ENCODE measurements around the gene LARGE2.

DNA sequence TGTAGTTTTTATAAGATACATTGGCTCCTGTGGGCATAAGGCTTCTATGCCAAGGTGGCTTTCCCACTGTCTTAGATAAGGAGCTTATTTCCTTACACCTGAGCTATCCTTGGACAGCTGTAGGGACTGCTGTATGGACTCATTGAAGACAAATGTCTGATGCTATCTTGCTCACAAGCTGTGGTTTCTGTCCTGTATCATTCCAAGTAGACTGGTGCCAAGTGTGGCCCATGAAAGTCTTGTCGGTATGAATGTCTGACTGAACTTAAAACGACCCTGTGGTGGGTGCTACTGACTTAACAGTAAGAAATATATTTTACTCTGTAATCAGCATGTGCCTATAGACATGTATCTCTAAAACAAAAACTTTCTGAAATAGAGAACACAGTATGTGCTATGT, 45.0 kb downstream of the LARGE2 start:
- TF ChIP-seq ZNF496 (CRISPR knock-in tag; IDR thresholded peaks at IDR 0.05; ENCODE audit: insufficient replicate concordance) (no peak), ZNF383 (CRISPR knock-in tag; IDR thresholded peaks at IDR 0.05; ENCODE audit: borderline replicate concordance) (no peak), GABPA (IDR thresholded peaks at IDR 0.05; ENCODE audit: low read depth, low read length) (no peak), GABPA (CRISPR knock-in tag; IDR thresholded peaks at IDR 0.05; ENCODE audit: low read depth) (no peak), RAD21 (CRISPR knock-in tag; IDR thresholded peaks at IDR 0.05) (no peak), MIER3 (CRISPR knock-in tag; IDR thresholded peaks at IDR 0.05; ENCODE audit: borderline replicate concordance) (no peak), IRX3 (CRISPR knock-in tag; IDR thresholded peaks at IDR 0.05; ENCODE audit: borderline replicate concordance, low read depth) (no peak), CTCF (CRISPR knock-in tag; IDR thresholded peaks at IDR 0.05) (no peak), EZH2 (conservative IDR thresholded peaks at IDR 0.05; ENCODE audit: low read depth, low read length) (no peak), USF2 (IDR thresholded peaks at IDR 0.05; ENCODE audit: low read depth, low read length) (no peak), USF2 (CRISPR knock-in tag; IDR thresholded peaks at IDR 0.05; ENCODE audit: borderline replicate concordance) (no peak), TMF1 (CRISPR knock-in tag; IDR thresholded peaks at IDR 0.05; ENCODE audit: low read depth) (no peak), JUN (CRISPR knock-in tag; IDR thresholded peaks at IDR 0.05) (no peak)
- TF ChIP-seq, protein P1, sequence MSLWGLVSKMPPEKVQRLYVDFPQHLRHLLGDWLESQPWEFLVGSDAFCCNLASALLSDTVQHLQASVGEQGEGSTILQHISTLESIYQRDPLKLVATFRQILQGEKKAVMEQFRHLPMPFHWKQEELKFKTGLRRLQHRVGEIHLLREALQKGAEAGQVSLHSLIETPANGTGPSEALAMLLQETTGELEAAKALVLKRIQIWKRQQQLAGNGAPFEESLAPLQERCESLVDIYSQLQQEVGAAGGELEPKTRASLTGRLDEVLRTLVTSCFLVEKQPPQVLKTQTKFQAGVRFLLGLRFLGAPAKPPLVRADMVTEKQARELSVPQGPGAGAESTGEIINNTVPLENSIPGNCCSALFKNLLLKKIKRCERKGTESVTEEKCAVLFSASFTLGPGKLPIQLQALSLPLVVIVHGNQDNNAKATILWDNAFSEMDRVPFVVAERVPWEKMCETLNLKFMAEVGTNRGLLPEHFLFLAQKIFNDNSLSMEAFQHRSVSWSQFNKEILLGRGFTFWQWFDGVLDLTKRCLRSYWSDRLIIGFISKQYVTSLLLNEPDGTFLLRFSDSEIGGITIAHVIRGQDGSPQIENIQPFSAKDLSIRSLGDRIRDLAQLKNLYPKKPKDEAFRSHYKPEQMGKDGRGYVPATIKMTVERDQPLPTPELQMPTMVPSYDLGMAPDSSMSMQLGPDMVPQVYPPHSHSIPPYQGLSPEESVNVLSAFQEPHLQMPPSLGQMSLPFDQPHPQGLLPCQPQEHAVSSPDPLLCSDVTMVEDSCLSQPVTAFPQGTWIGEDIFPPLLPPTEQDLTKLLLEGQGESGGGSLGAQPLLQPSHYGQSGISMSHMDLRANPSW (CRISPR knock-in tag; IDR thresholded peaks at IDR 0.05; ENCODE audit: borderline replicate concordance): no peak
- TF ChIP-seq, protein P2, sequence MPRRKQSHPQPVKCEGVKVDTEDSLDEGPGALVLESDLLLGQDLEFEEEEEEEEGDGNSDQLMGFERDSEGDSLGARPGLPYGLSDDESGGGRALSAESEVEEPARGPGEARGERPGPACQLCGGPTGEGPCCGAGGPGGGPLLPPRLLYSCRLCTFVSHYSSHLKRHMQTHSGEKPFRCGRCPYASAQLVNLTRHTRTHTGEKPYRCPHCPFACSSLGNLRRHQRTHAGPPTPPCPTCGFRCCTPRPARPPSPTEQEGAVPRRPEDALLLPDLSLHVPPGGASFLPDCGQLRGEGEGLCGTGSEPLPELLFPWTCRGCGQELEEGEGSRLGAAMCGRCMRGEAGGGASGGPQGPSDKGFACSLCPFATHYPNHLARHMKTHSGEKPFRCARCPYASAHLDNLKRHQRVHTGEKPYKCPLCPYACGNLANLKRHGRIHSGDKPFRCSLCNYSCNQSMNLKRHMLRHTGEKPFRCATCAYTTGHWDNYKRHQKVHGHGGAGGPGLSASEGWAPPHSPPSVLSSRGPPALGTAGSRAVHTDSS (CRISPR knock-in tag; conservative IDR thresholded peaks at IDR 0.05): no peak

All from HepG2 (cell line).